Measurements from ENCODE around the gene TMPRSS11F.

GRCh38 chr4:68148800-68149685 is 19.4 kb upstream of the TMPRSS11F start:
- TF ChIP-seq CTCF (IDR thresholded peaks at IDR 0.05) (no peak), POLR2A (IDR thresholded peaks at IDR 0.05) (no peak)

Data from ovary (tissue), 3 donors.